MCF 10A (cell line): Measurements from ENCODE around the gene RUVBL1. TPM values are rescaled to one million over a fixed set of nuclear protein-coding genes. Genes with fewer than 3 reads are reported as not detected.

Experiments used
- BruUV-seq: library from RNA; stranded (reverse); fragments of 400-500 nt; replicated peaks from 2 replicates; lab custom pipeline; 2021; lab: Mats Ljungman, UMichigan
- CTCF ChIA-PET: fragments of 300-600 bp; sonication (Branson Sonifier 250); formaldehyde crosslinking; extraction: SDS; loops from one replicate; lab custom pipeline; 2021; ENCODE audit warnings: antibody characterized with exemption, inconsistent platforms; lab: Yijun Ruan, JAX
- POLR2A ChIA-PET: fragments of 300-600, 350-650 bp; sonication (Branson Sonifier 250); formaldehyde crosslinking; extraction: SDS; loops from one replicate; lab custom pipeline; 2020; ENCODE audit warnings: antibody characterized with exemption, inconsistent platforms; lab: Yijun Ruan, JAX
- DNase-seq: peaks from one replicate; pipeline ENCODE4 v3.0.0-alpha.2; 2018; ENCODE audit not compliant: unreplicated experiment
- H3K27ac Mint-ChIP-seq: one replicate; pipeline ENCODE4 v1.8.0; 2022; ENCODE audit warnings: mild to moderate bottlenecking, low read depth, mixed read lengths; ENCODE audit not compliant: unreplicated experiment
- H3K27me3 Mint-ChIP-seq: one replicate; pipeline ENCODE4 v1.8.0; 2022; ENCODE audit warnings: mixed read lengths; ENCODE audit not compliant: insufficient read depth, unreplicated experiment
- H3K36me3 Mint-ChIP-seq: one replicate; pipeline ENCODE4 v1.8.0; 2022; ENCODE audit warnings: mild to moderate bottlenecking, moderate library complexity, mixed read lengths; ENCODE audit not compliant: insufficient read depth, unreplicated experiment
- H3K4me1 Mint-ChIP-seq: one replicate; pipeline ENCODE4 v1.8.0; 2022; ENCODE audit warnings: mixed read lengths; ENCODE audit not compliant: insufficient read depth, unreplicated experiment
- H3K4me3 Mint-ChIP-seq: one replicate; pipeline ENCODE4 v1.8.0; 2022; ENCODE audit warnings: mild to moderate bottlenecking, moderate library complexity, mixed read lengths; ENCODE audit not compliant: unreplicated experiment
- H3K9me3 Mint-ChIP-seq: one replicate; pipeline ENCODE4 v1.8.0; 2022; ENCODE audit warnings: mixed read lengths; ENCODE audit not compliant: unreplicated experiment
- CTCF ChIP-seq: fragments of 200-600 bp; IDR thresholded peaks from one replicate; pipeline ENCODE4 v1.8.0; 2022; ENCODE audit warnings: antibody characterized with exemption, mild to moderate bottlenecking; ENCODE audit not compliant: unreplicated experiment
- intact Hi-C: fragments of 100-400 bp; cut with micrococcal nuclease; formaldehyde crosslinking; loops from 2 replicates; pipeline ENCODE4 v1.14.1; 2022
- total RNA-seq: library from RNA; stranded (reverse); gene quantifications from 2 replicates; pipeline ENCODE4 v1.2.3, GENCODE V29; 2022

Gene RUVBL1
- total RNA-seq, 1 experiment from 2014 or later: 114 TPM

DNA sequence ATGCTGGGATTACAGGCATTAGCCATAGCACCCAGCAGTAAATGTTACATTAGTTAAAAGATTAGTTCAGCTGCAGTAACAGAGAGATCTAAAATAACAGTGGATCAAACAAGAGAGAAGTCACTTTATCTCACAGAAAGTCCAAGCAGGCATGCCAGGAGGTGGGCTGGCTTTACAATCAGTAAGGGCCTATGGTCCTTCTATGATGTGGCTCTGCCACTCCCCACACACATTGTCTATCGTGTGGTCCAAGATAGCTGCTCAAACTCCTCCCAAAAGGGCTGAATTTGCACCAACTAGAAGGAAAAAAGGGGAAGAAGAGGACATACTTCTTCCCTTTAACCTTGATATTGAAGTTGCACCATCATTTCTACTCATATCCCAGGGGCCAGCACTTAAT lies 4.6 kb upstream of the RUVBL1 start:
- ChIA-PET POLR2A (interaction anchor here (1.7 kb wide), 1 partner anchor 33 kb away, joined by 3 read pairs; no protein-coding TSS in a partner anchor), CTCF (interaction anchor here (1.0 to 2.3 kb wide), 2 partner anchors 34 to 60 kb away, joined by 3 to 11 read pairs; no protein-coding TSS in a partner anchor)
- intact Hi-C loops: no loop called here
- H3K4me1 Mint-ChIP-seq: peaks cover 7% of the 10 kb centered on the region
- no peaks in the 10 kb centered on the region for H3K9me3 Mint-ChIP-seq
- H3K36me3 Mint-ChIP-seq: no peaks in the 10 kb centered on the region
- no peaks in the 10 kb centered on the region for H3K27me3 Mint-ChIP-seq
- no TSS peak for BruUV-seq
- H3K4me3 Mint-ChIP-seq: no peak overlapping the region
- H3K27ac Mint-ChIP-seq: no peak overlapping the region
- TF ChIP-seq CTCF: no peak
- no peak for DNase-seq

DNA sequence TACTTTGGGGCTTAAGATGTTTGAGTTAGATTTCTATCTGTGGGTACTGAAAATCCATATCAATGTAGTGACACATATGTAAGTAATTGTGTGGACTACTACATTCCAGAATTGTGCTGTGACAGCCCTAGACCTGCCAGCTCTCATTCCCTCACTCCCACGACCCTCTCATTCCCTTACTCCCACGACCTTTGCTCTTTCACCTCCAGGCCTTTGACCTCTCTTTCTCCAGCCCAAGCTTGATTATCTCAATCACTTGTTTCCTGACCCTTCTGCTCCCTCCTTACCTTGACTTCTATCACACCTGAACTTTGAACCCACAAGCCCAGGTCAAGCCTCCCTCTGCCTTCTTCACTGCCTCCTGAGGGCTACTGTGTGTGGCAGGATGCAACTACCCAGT lies 3.6 kb upstream of the RUVBL1 start:
- intact Hi-C loops: no loop called here
- Mint-ChIP-seq H3K4me3 (no peak overlapping the region), H3K27me3 (no peaks in the 10 kb centered on the region), H3K36me3 (no peaks in the 10 kb centered on the region), H3K9me3 (no peaks in the 10 kb centered on the region), H3K27ac (no peak overlapping the region), H3K4me1 (peaks cover 7% of the 10 kb centered on the region)
- no TSS peak for BruUV-seq
- POLR2A ChIA-PET: interaction anchor here (1.7 kb wide), 1 partner anchor 32 kb away, joined by 3 read pairs; no protein-coding TSS in a partner anchor
- no peak for TF ChIP-seq CTCF
- no peak for DNase-seq
- CTCF ChIA-PET: no interaction called here

GRCh38 chr3:128123156-128123537 lies 465 bp downstream of the RUVBL1 start:
- Mint-ChIP-seq H3K36me3 (peaks cover 24% of the 10 kb centered on the region), H3K4me1 (peaks cover 27% of the 10 kb centered on the region), H3K9me3 (no peaks in the 10 kb centered on the region), H3K27me3 (no peaks in the 10 kb centered on the region), H3K27ac (peak overlapping the region; percentile 95), H3K4me3 (peak overlapping the region; percentile 97)
- intact Hi-C loops: loop anchor here (1.0 kb wide), 1 partner anchor 11 kb away; no protein-coding TSS in a partner anchor
- no TSS peak for BruUV-seq
- DNase-seq: no peak
- TF ChIP-seq CTCF: no peak
- ChIA-PET POLR2A (interaction anchor here (0.6 to 3.3 kb wide), 18 partner anchors 10 to 756 kb away, joined by 3 to 62 read pairs (median 4); partner anchors contain the start of genes EEFSEC and SEC61A1), CTCF (interaction anchor here (0.7 to 3.3 kb wide), 7 partner anchors 10 to 557 kb away, joined by 3 to 23 read pairs (median 4); no protein-coding TSS in a partner anchor)

- ChIA-PET POLR2A (interaction anchor here (1.0 to 3.3 kb wide), 6 partner anchors 11 to 496 kb away, joined by 3 to 62 read pairs (median 14); partner anchors contain the start of gene EEFSEC), CTCF (interaction anchor here (0.7 to 3.3 kb wide), 5 partner anchors 11 to 658 kb away, joined by 3 to 23 read pairs (median 4); no protein-coding TSS in a partner anchor)
- intact Hi-C loops: no loop called here
- BruUV-seq: no TSS peak
- DNase-seq: no peak
- H3K27ac Mint-ChIP-seq: no peak overlapping the region
- H3K27me3 Mint-ChIP-seq: no peaks in the 10 kb centered on the region
- peaks cover 27% of the 10 kb centered on the region for H3K4me1 Mint-ChIP-seq
- TF ChIP-seq CTCF: no peak
- no peaks in the 10 kb centered on the region for H3K9me3 Mint-ChIP-seq
- H3K36me3 Mint-ChIP-seq: peaks cover 31% of the 10 kb centered on the region
- H3K4me3 Mint-ChIP-seq: peak overlapping the region; percentile 97
Observed at GRCh38 chr3:128122013-128122412, 1.6 kb downstream of the RUVBL1 start.
